ENCODE results near the gene LRRC37B.
"Not testable (repeated sequence)": the region's sequence is repeated elsewhere in the genome, so short reads cannot be mapped to it uniquely, and the experiment has no call there.

GRCh38 chr17:32033812-32034211 lies 26.6 kb downstream of the LRRC37B start:
- not testable (repeated sequence) for TF ChIP-seq FOXA1 (IDR thresholded peaks at IDR 0.05); ZNF384 (IDR thresholded peaks at IDR 0.05); CTBP1 (IDR thresholded peaks at IDR 0.05; ENCODE audit: borderline replicate concordance); TARDBP (IDR thresholded peaks at IDR 0.05)

Measured in HEK293T (cell line).